HCT116 (cell line): ENCODE measurements around the gene CELF3. TPM values are rescaled to one million over a fixed set of nuclear protein-coding genes. Genes with fewer than 3 reads are reported as not detected.

Experiments used
- ATAC-seq: fragments of 200-7000 bp; cut with Tn5 transposase; 2 replicates; pipeline ENCODE4 v1.9.1; 2020; ENCODE audit warnings: mild to moderate bottlenecking, moderate library complexity
- BruUV-seq: library from RNA; stranded (reverse); fragments of 400-500 nt; replicated peaks from 2 replicates; lab custom pipeline; 2021; lab: Mats Ljungman, UMichigan
- CTCF ChIA-PET: fragments of 300-600 bp; sonication (Branson Sonifier 250); formaldehyde crosslinking; loops from one replicate; lab custom pipeline; 2021; ENCODE audit warnings: antibody characterized with exemption; lab: Charles Lee
- POLR2A ChIA-PET: fragments of 300-600, 350-600 bp; sonication (Branson Sonifier 250); formaldehyde crosslinking; loops from one replicate; lab custom pipeline; 2021; ENCODE audit warnings: antibody characterized with exemption; lab: Charles Lee
- RAD21 ChIA-PET, 2 experiments: fragments of 300-600 bp; sonication (Branson Sonifier 250); formaldehyde crosslinking; loops; one replicate each; lab custom pipeline; 2023; ENCODE audit warnings: low total read pairs in 2 of 2; ENCODE audit not compliant: uncharacterized antibody in 2 of 2, unreplicated experiment in 2 of 2, low non-redundant PET in 1 of 2; lab: Charles Lee
- DNase-seq: peaks from one replicate; pipeline ENCODE4 v3.0.0-alpha.2; 2010; ENCODE audit warnings: low read depth, low spot score
- H2AFZ ChIP-seq: fragments of 200-600 bp; shearing (Covaris generic), sonication (generic); 2 replicates; pipeline ENCODE4 v1.6.1; 2017; ENCODE audit warnings: low read depth, mixed run types, mixed read lengths, antibody characterized with exemption, low read length; ENCODE audit not compliant: poor library complexity, severe bottlenecking
- H3K27ac ChIP-seq: 2 replicates; pipeline ENCODE4 v1.5.1; 2012; ENCODE audit warnings: low read depth, low read length
- H3K27me3 ChIP-seq: fragments of 200-600 bp; sonication (generic); 2 replicates; pipeline ENCODE4 v1.6.1; 2016; ENCODE audit warnings: mixed run types, low read length, mixed read lengths; ENCODE audit not compliant: insufficient read depth
- H3K36me3 ChIP-seq, 2 experiments: fragments of 200-500 bp in 1 of 2; fragments of 200-600 bp in 1 of 2; sonication (Bioruptor generic) in 1 of 2; sonication (generic) in 1 of 2; 2 replicates each; pipeline versions ENCODE4 v1.5.1 to v1.6.1; 2014 to 2016; ENCODE audit warnings: low read length in 2 of 2, inconsistent platforms in 1 of 2, mixed read lengths in 1 of 2, mixed run types in 1 of 2; ENCODE audit not compliant: insufficient read depth in 2 of 2, control insufficient read depth in 1 of 2
- H3K4me1 ChIP-seq, 2 experiments: fragments of 200-600 bp in 1 of 2; sonication (generic) in 1 of 2; 2 replicates each; pipeline versions ENCODE4 v1.5.1 to v1.6.1; 2012 to 2017; ENCODE audit warnings: low read length in 2 of 2, inconsistent platforms in 1 of 2, mild to moderate bottlenecking in 1 of 2, mixed read lengths in 1 of 2, mixed run types in 1 of 2, moderate library complexity in 1 of 2; ENCODE audit not compliant: insufficient read depth in 2 of 2, control insufficient read depth in 1 of 2
- H3K4me2 ChIP-seq: fragments of 200-600 bp; sonication (generic); 2 replicates; pipeline ENCODE4 v1.6.1; 2017; ENCODE audit warnings: mixed run types, low read length, mixed read lengths
- H3K4me3 ChIP-seq, 2 experiments: fragments of 200-600 bp in 1 of 2; sonication (generic) in 1 of 2; replicated peaks in 1 of 2; 2 replicates each; pipeline ENCODE4 v1.5.1; 2011 to 2016; ENCODE audit warnings: low read length in 2 of 2, control low read depth in 1 of 2, low read depth in 1 of 2, mild to moderate bottlenecking in 1 of 2, mixed read lengths in 1 of 2, mixed run types in 1 of 2
- H3K79me2 ChIP-seq: fragments of 200-600 bp; sonication (generic); 2 replicates; pipeline ENCODE4 v1.6.1; 2017; ENCODE audit warnings: mild to moderate bottlenecking, mixed run types, low read length, moderate library complexity, mixed read lengths; ENCODE audit not compliant: insufficient read depth
- H3K9ac ChIP-seq: fragments of 200-600 bp; sonication (generic); 2 replicates; pipeline ENCODE4 v1.6.1; 2016; ENCODE audit warnings: low read length, mixed read lengths
- H3K9me2 ChIP-seq: fragments of 200-600 bp; sonication (generic), shearing (Covaris generic); 2 replicates; pipeline ENCODE4 v1.6.1; 2017; ENCODE audit warnings: mixed run types, mild to moderate bottlenecking, moderate library complexity; ENCODE audit not compliant: insufficient read depth
- H3K9me3 ChIP-seq, 2 experiments: fragments of 200-500 bp in 1 of 2; fragments of 200-600 bp in 1 of 2; sonication (Bioruptor generic) in 1 of 2; sonication (generic) in 1 of 2; 2 replicates each; pipeline ENCODE4 v1.6.1; 2014 to 2017; ENCODE audit warnings: low read length in 2 of 2, mixed read lengths in 2 of 2, inconsistent platforms in 1 of 2, low read depth in 1 of 2, mild to moderate bottlenecking in 1 of 2, mixed run types in 1 of 2, moderate library complexity in 1 of 2; ENCODE audit not compliant: control insufficient read depth in 1 of 2, insufficient read depth in 1 of 2
- H4K20me1 ChIP-seq: fragments of 200-600 bp; sonication (generic), shearing (Covaris generic); 2 replicates; pipeline ENCODE4 v1.6.1; 2017; ENCODE audit warnings: mixed run types, mild to moderate bottlenecking, moderate library complexity; ENCODE audit not compliant: insufficient read depth
- CEBPB ChIP-seq: IDR thresholded peaks from 2 replicates; pipeline ENCODE4 v1.6.1; 2012; ENCODE audit warnings: low read depth
- EGR1 ChIP-seq: IDR thresholded peaks from 2 replicates; pipeline ENCODE4 v1.6.1; 2012; ENCODE audit warnings: low read depth
- ELF1 ChIP-seq: IDR thresholded peaks from 2 replicates; pipeline ENCODE4 v1.6.1; 2012; ENCODE audit warnings: low read depth, borderline replicate concordance
- EZH2 ChIP-seq: fragments of 200-600 bp; sonication (generic); IDR thresholded peaks from 2 replicates; pipeline ENCODE4 v1.6.1; 2017; ENCODE audit warnings: antibody characterized with exemption, mixed run types
- FOSL1 ChIP-seq: IDR thresholded peaks from 2 replicates; pipeline ENCODE4 v1.6.1; 2012; ENCODE audit warnings: low read depth
- POLR2A ChIP-seq: IDR thresholded peaks from 2 replicates; pipeline ENCODE4 v1.7.0; 2011; ENCODE audit warnings: borderline replicate concordance; ENCODE audit not compliant: insufficient read depth, insufficient read length; ENCODE audit errors: extremely low read depth
- POLR2AphosphoS5 ChIP-seq: IDR thresholded peaks from 2 replicates; pipeline ENCODE4 v1.6.1; 2011; ENCODE audit warnings: mild to moderate bottlenecking, low read depth, low read length, moderate library complexity
- RAD21 ChIP-seq: IDR thresholded peaks from 2 replicates; pipeline ENCODE4 v1.6.1; 2012; ENCODE audit warnings: low read depth, mild to moderate bottlenecking
- SIN3A ChIP-seq: IDR thresholded peaks from 2 replicates; pipeline ENCODE4 v1.6.1; 2012; ENCODE audit warnings: low read depth
- SP1 ChIP-seq: IDR thresholded peaks from 2 replicates; pipeline ENCODE4 v1.6.1; 2012; ENCODE audit warnings: low read depth
- ZFX ChIP-seq: fragments of 450-650 bp; IDR thresholded peaks from 2 replicates; pipeline ENCODE4 v1.6.1; 2017
- ZNF274 ChIP-seq: fragments of 200-500 bp; sonication (Bioruptor generic); IDR thresholded peaks from 2 replicates; pipeline ENCODE4 v1.6.1; 2014; ENCODE audit warnings: mild to moderate bottlenecking, low read depth, low read length, inconsistent platforms
- intact Hi-C: fragments of 100-400 bp; cut with micrococcal nuclease; formaldehyde crosslinking; loops from 2 replicates; pipeline ENCODE4 v1.10.0; 2022
- total RNA-seq: library from RNA; stranded (reverse); gene quantifications from one replicate; pipeline ENCODE4 v1.2.1, GENCODE V29; 2021; ENCODE audit not compliant: unreplicated experiment
- TF ChIP-seq, protein P1 (sequence below): IDR thresholded peaks from 2 replicates; pipeline ENCODE4 v1.6.1; 2012
- TF ChIP-seq, protein P2 (sequence below): IDR thresholded peaks from 2 replicates; pipeline ENCODE4 v1.6.1; 2012; ENCODE audit warnings: low read depth

Gene CELF3
- total RNA-seq, 1 experiment from 2014 or later = not detected

DNA sequence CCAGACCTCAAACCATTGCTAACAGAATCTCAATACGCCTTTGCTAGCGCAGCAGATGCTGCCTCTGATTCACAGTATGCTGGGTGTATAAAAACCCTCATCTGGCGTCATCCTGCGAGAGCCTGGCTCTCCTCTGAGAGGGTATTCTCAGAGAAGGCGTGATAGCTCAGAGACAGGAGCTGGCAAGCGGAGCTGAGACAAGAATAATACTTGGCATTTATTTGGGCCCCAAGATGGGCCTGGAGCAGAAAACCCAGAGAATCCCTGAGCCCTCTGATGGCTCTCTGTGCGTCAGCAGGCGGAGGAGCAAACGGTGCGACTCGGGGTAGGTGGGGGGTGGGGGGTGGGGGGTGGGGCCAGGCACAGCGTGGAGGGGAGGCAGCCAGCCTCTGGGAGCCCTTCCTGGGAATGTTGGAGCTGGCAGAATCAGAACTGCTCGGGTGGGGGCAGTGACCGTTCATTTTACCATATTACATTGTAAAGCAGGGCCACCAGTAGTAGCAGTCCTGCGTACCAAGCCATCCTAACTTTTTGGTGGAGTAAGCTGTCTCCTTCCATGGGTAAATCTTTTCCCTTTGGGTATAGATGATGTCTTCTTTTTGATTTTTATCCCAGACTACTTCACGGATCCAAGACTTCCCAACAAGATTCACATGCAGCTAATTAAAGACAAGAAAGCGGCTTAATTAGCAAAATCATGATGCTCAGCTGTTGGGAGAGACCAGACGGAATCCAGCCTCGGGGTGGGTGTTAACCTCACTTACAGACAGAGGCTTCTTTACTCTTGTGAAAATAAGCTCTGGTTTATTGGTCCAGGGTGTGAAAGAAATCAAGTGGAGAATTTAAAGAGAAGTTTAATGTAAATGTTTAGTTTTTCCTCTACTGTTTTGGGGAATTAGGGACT lies 11.8 kb upstream of the CELF3 start:
- Histone ChIP-seq H3K27ac (no peak overlapping the region), H3K9me3 (no peaks in the 10 kb centered on the region), H2AFZ (no peak overlapping the region), H4K20me1 (no peaks in the 10 kb centered on the region), H3K36me3 (no peaks in the 10 kb centered on the region), H3K9me2 (no peaks in the 10 kb centered on the region), H3K9ac (no peak overlapping the region), H3K79me2 (no peaks in the 10 kb centered on the region), H3K27me3 (no peaks in the 10 kb centered on the region), H3K4me1 (no peaks in the 10 kb centered on the region), H3K4me3 (no peak overlapping the region), H3K4me2 (no peak overlapping the region)
- no peak for ATAC-seq
- no peak for TF ChIP-seq ZFX
- intact Hi-C loops = no loop called here
- no peak for DNase-seq
- ChIA-PET POLR2A (interaction anchor here (0.6 kb wide), 1 partner anchor 189 kb away, joined by 3 read pairs; no protein-coding TSS in a partner anchor), CTCF (no interaction called here), RAD21 (no interaction called here)
- BruUV-seq = no TSS peak

DNA sequence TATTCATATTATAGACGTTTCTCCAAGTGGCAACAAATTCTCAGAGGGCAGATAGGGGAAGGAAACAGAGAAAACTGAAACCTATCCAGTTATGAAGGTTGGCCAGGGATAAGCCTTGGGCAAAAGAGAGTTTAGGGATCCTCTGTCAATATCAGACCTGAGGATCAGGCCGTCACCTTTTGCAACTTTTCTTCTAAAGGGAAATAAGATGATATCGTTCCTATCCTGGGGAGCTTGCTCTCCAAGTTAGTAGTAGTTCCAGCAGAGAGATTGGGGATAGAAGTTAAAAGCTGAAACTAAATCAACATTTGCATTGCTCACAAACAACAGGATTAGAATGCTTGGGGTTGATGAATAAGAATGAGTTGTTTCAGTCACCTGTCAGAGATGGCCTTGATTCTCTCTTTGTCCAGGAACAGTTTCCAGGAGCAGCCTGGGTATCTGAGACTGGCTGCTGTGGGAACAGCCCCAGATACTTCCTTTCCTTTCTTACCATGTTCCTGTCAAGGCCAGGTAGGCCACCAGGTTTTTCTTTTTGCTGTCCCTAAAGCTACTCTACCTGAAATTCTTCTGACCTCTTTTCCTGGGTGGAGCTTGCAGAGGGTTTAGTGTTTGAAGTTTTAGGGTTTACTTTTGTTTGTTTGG lies 7.2 kb upstream of the CELF3 start:
- Histone ChIP-seq H3K4me1 (no peaks in the 10 kb centered on the region), H3K9ac (no peak overlapping the region), H3K9me2 (no peaks in the 10 kb centered on the region), H3K27me3 (peaks cover 9% of the 10 kb centered on the region), H2AFZ (no peak overlapping the region), H3K79me2 (no peaks in the 10 kb centered on the region), H3K36me3 (no peaks in the 10 kb centered on the region), H4K20me1 (no peaks in the 10 kb centered on the region), H3K9me3 (no peaks in the 10 kb centered on the region), H3K4me3 (no peak overlapping the region), H3K27ac (no peak overlapping the region), H3K4me2 (no peak overlapping the region)
- POLR2A ChIA-PET = no interaction called here
- CTCF ChIA-PET = no interaction called here
- no TSS peak for BruUV-seq
- RAD21 ChIA-PET = no interaction called here
- intact Hi-C loops = no loop called here
- ATAC-seq (no peak), DNase-seq (no peak)
- TF ChIP-seq, protein P1, sequence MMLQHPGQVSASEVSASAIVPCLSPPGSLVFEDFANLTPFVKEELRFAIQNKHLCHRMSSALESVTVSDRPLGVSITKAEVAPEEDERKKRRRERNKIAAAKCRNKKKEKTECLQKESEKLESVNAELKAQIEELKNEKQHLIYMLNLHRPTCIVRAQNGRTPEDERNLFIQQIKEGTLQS = no peak
- TF ChIP-seq, protein P2, sequence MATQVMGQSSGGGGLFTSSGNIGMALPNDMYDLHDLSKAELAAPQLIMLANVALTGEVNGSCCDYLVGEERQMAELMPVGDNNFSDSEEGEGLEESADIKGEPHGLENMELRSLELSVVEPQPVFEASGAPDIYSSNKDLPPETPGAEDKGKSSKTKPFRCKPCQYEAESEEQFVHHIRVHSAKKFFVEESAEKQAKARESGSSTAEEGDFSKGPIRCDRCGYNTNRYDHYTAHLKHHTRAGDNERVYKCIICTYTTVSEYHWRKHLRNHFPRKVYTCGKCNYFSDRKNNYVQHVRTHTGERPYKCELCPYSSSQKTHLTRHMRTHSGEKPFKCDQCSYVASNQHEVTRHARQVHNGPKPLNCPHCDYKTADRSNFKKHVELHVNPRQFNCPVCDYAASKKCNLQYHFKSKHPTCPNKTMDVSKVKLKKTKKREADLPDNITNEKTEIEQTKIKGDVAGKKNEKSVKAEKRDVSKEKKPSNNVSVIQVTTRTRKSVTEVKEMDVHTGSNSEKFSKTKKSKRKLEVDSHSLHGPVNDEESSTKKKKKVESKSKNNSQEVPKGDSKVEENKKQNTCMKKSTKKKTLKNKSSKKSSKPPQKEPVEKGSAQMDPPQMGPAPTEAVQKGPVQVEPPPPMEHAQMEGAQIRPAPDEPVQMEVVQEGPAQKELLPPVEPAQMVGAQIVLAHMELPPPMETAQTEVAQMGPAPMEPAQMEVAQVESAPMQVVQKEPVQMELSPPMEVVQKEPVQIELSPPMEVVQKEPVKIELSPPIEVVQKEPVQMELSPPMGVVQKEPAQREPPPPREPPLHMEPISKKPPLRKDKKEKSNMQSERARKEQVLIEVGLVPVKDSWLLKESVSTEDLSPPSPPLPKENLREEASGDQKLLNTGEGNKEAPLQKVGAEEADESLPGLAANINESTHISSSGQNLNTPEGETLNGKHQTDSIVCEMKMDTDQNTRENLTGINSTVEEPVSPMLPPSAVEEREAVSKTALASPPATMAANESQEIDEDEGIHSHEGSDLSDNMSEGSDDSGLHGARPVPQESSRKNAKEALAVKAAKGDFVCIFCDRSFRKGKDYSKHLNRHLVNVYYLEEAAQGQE = no peak
- TF ChIP-seq SIN3A (no peak), ELF1 (no peak), ZNF274 (no peak), ZFX (no peak), EZH2 (no peak), CEBPB (no peak), FOSL1 (no peak), POLR2A (no peak), EGR1 (no peak), POLR2AphosphoS5 (no peak), SP1 (no peak), RAD21 (no peak)
